Skeletal muscle cell (primary cell): ENCODE data around the gene CRHR1.
"Not testable (repeated sequence)": the region's sequence is repeated elsewhere in the genome, so short reads cannot be mapped to it uniquely, and the experiment has no call there.

ENCODE experiments used
- DNase-seq: peaks from one replicate; pipeline ENCODE4 v3.0.0-alpha.2; 2010; ENCODE audit warnings: low read depth
- H3K4me3 ChIP-seq: 2 replicates; pipeline ENCODE4 v1.5.1; 2011; ENCODE audit warnings: low read depth, mild to moderate bottlenecking, control low read depth, low read length, moderate library complexity

Gene CRHR1

GRCh38 chr17:45852535-45853297 is 68.6 kb downstream of the CRHR1 start:
- no peak overlapping the region for H3K4me3 ChIP-seq
- DNase-seq = no peak

- DNase-seq = no peak
- no peak overlapping the region for H3K4me3 ChIP-seq
These were observed 70.1 kb downstream of the CRHR1 start for GRCh38 chr17:45854209-45854608.

GRCh38 chr17:45855691-45856336 is 71.7 kb downstream of the CRHR1 start:
- no peak overlapping the region for H3K4me3 ChIP-seq
- DNase-seq = no peak

- H3K4me3 ChIP-seq = no peak overlapping the region
- DNase-seq = no peak
These were observed 74.0 kb downstream of the CRHR1 start for GRCh38 chr17:45857977-45858708.

GRCh38 chr17:45861165-45861564 is 77.0 kb downstream of the CRHR1 start:
- no peak for DNase-seq
- H3K4me3 ChIP-seq = no peak overlapping the region

- DNase-seq, H3K4me3 ChIP-seq: not testable (repeated sequence)
These were observed 78.0 kb downstream of the CRHR1 start for GRCh38 chr17:45862127-45862526.

- H3K4me3 ChIP-seq = no peak overlapping the region
- DNase-seq = no peak
These were observed 79.9 kb downstream of the CRHR1 start for GRCh38 chr17:45863857-45864654.

- H3K4me3 ChIP-seq = no peak overlapping the region
- no peak for DNase-seq
These were observed 83.1 kb downstream of the CRHR1 start for GRCh38 chr17:45867171-45867570.

- no peak overlapping the region for H3K4me3 ChIP-seq
- no peak for DNase-seq
These were observed 83.6 kb downstream of the CRHR1 start for GRCh38 chr17:45867702-45868101.

- no peak for DNase-seq
- H3K4me3 ChIP-seq = no peak overlapping the region
These were observed 84.2 kb downstream of the CRHR1 start for GRCh38 chr17:45868276-45868675.

GRCh38 chr17:45869676-45870341 is 85.7 kb downstream of the CRHR1 start:
- DNase-seq = no peak

GRCh38 chr17:45870342-45870974 is 86.3 kb downstream of the CRHR1 start:
- no peak overlapping the region for H3K4me3 ChIP-seq
- DNase-seq = no peak

More at GRCh38 chr17:45869676-45870341, 85.7 kb downstream of the CRHR1 start:
- H3K4me3 ChIP-seq = no peak overlapping the region

- no peak overlapping the region for H3K4me3 ChIP-seq
- no peak for DNase-seq
These were observed 87.6 kb downstream of the CRHR1 start for GRCh38 chr17:45871718-45872117.

- H3K4me3 ChIP-seq = no peak overlapping the region
- no peak for DNase-seq
These were observed 89.6 kb downstream of the CRHR1 start for GRCh38 chr17:45873728-45874127.

- no peak overlapping the region for H3K4me3 ChIP-seq
- DNase-seq = no peak
These were observed 90.0 kb downstream of the CRHR1 start for GRCh38 chr17:45874151-45874550.

GRCh38 chr17:45876539-45876938 is 92.4 kb downstream of the CRHR1 start:
- H3K4me3 ChIP-seq = no peak overlapping the region
- no peak for DNase-seq

GRCh38 chr17:45877467-45877866 is 93.3 kb downstream of the CRHR1 start:
- DNase-seq = no peak
- no peak overlapping the region for H3K4me3 ChIP-seq

- H3K4me3 ChIP-seq = no peak overlapping the region
- DNase-seq = no peak
These were observed 98.9 kb downstream of the CRHR1 start for GRCh38 chr17:45883063-45883462.
